Ishikawa (cell line): ENCODE results near the gene AKR1C2.

ENCODE experiments used
- CEBPB ChIP-seq: IDR thresholded peaks from 2 replicates; pipeline ENCODE4 v1.6.1; 2012
- CREB1 ChIP-seq: IDR thresholded peaks from 2 replicates; pipeline ENCODE4 v1.6.1; 2012; ENCODE audit warnings: low read depth
- EGR1 ChIP-seq: IDR thresholded peaks from 2 replicates; pipeline ENCODE4 v1.6.1; 2012
- EP300 ChIP-seq: IDR thresholded peaks from 2 replicates; pipeline ENCODE4 v1.6.1; 2012; ENCODE audit warnings: borderline replicate concordance
- FOXM1 ChIP-seq: IDR thresholded peaks from 2 replicates; pipeline ENCODE4 v1.6.1; 2012; ENCODE audit warnings: low read depth, borderline replicate concordance
- MAX ChIP-seq: IDR thresholded peaks from 2 replicates; pipeline ENCODE4 v1.6.1; 2012
- NFIC ChIP-seq: IDR thresholded peaks from 2 replicates; pipeline ENCODE4 v1.6.1; 2012
- RAD21 ChIP-seq: IDR thresholded peaks from 2 replicates; pipeline ENCODE4 v1.6.1; 2012; ENCODE audit warnings: low read depth
- REST ChIP-seq: IDR thresholded peaks from 2 replicates; pipeline ENCODE4 v1.6.1; 2012; ENCODE audit warnings: low read depth, mild to moderate bottlenecking
- TAF1 ChIP-seq: IDR thresholded peaks from 2 replicates; pipeline ENCODE4 v1.6.1; 2012; ENCODE audit warnings: low read depth, mild to moderate bottlenecking
- TCF12 ChIP-seq: IDR thresholded peaks from 2 replicates; pipeline ENCODE4 v1.6.1; 2012; ENCODE audit warnings: low read depth
- TEAD4 ChIP-seq: IDR thresholded peaks from 2 replicates; pipeline ENCODE4 v1.6.1; 2012
- USF1 ChIP-seq: IDR thresholded peaks from 2 replicates; pipeline ENCODE4 v1.6.1; 2012
- YY1 ChIP-seq: IDR thresholded peaks from 2 replicates; pipeline ENCODE4 v1.6.1; 2012; ENCODE audit warnings: low read depth
- ZBTB7A ChIP-seq: IDR thresholded peaks from 2 replicates; pipeline ENCODE4 v1.6.1; 2012; ENCODE audit warnings: low read depth

The AKR1C2 gene

GRCh38 chr10:4939224-4940072 lies 64.2 kb downstream of the AKR1C2 start:
- TF ChIP-seq REST (no peak), RAD21 (no peak), YY1 (no peak), CREB1 (no peak), EP300 (no peak), MAX (no peak), TEAD4 (no peak), USF1 (no peak), ZBTB7A (no peak), FOXM1 (no peak), CEBPB (no peak), NFIC (no peak), TAF1 (no peak), TCF12 (no peak), EGR1 (no peak)
